Left lobe of liver (tissue), 2 donors: ENCODE measurements around the gene PARVB. TPM values are rescaled to one million over a fixed set of nuclear protein-coding genes. Genes with fewer than 3 reads are reported as not detected.

Source experiments
- ATAC-seq: fragments of 200-7000 bp; cut with Tn5 transposase; one replicate; pipeline ENCODE4 v1.9.1; 2020; ENCODE audit warnings: mild to moderate bottlenecking, moderate library complexity
- DNase-seq: peaks from one replicate; pipeline ENCODE4 v3.0.0-alpha.2; 2020; ENCODE audit warnings: low spot score
- total RNA-seq: library from RNA; stranded (reverse); gene quantifications from one replicate; pipeline ENCODE4 v1.2.1, GENCODE V29; 2021
- donor health status: DM: no; HTN: no; CAD: no; lungs with moderate emphysema.
- donor health status: DM: no; HTN: yes; CAD: no.

PARVB gene
- total RNA-seq, 1 donor from 2014 or later = 14.3 TPM

DNA sequence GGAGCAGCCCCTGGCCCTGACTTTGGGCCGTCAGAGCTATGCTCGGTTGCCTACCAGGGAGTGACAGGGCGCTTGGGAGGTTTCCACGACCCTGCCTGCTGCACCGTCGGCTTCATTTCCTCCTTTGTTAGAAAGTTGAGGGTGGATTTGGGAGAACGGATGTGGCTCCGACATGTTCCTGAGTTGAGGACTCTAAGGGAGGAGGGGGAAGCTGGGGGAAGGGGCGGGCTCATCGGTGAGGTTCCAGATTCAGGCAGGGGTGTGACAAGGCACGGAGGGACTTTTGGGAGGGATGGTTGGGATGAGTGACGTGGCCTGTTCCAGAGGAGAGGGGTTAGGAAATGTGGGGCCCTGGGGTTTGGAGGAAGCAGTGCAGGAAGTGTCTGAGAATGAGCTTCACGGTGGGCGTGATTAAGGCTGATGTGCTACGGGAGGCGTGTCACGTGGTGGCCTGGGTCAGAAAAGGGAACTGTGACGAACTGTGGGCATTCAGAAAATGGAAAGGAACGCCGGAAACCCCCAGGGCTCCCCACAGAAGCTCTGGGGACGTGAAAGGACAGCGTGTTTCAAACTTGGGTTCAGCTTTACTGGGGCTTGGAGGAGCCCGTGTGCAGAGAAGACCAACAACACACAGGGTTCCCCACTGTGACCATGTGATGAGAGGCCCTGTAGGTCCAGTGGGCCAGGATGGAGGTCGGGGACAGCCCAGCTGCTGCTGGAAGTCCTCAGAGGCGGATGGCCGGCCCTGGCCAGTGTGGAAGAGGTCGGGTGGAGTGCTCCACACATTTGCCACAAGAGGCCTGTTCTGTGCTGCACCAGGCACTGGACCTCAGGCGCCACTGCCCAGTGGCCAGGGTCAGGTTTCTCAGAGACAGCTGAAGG lies 2.8 kb downstream of the PARVB start:
- DNase-seq = peak; percentile 67
- peak; percentile 32 for ATAC-seq

DNA sequence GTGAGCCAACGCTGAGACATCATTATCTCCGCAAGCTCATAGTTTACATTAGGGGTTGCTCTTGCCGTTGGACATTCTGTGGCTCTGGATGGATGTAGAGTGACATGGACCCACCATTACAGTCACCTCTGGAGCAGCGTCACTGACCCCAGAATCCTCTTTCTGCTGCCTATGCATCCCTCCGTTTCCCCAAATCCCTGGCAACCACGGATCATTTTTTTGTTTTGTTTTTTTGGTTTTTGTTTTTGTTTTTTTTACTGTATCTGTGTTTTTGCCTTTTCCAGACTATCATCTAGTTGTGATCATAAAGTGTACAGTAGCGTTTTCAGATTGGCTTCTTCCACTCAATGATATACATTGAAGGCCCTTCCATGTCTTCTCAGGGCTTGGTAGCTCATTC lies 4.0 kb downstream of the PARVB start:
- DNase-seq = no peak
- no peak for ATAC-seq

DNA sequence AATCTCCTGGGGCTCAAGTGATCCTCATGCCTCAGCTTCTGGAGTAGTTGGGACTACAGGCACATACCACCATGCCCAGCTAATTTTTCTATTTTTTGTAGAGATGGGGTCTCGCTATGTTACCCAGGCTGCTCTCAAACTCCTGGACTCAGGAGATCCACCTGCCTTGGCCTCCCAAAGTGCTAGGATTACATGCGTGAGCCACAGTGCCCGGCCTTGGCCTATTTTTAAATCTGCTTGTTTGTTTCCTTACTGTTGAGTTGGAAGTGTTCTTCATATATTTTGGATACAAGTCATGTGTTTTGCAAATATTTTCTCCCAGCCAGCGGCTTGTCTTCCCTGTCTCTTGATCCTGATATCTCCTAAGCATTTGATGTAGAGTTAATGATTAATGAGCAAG lies 5.0 kb downstream of the PARVB start:
- DNase-seq (no peak), ATAC-seq (peak; percentile 16)

DNA sequence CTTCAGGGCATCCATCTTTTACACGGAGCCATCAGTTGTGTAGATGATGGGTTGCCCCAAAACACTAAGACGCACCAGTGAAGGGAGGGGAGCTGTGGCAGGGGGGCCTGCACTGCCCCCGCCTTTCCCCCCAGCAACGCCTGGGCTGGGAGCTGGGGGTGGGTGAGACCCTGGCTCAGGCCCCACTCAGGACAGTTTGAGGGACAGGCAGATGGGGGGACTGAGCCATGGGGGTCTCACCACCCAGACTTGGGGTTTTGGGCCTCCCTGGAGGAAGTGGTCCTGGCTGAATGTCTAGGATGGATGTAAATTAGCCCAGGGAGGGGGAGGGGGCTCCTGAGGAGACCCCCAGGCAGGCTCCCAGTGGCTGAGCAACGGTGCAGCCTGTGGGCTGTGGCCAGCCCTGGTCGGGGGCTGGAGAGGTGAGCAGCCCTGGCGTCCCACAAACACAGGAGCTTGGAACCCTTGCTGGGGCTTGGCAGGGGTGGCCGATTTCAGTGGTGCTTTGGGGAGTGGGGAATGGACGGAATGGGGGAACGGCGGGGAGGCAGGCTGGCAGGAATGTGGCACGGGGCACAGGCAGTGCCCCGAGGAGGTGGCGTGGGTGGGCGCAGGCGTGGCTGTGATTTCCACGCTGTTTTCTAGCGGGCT lies 6.1 kb downstream of the PARVB start:
- DNase-seq = no peak
- ATAC-seq = no peak

DNA sequence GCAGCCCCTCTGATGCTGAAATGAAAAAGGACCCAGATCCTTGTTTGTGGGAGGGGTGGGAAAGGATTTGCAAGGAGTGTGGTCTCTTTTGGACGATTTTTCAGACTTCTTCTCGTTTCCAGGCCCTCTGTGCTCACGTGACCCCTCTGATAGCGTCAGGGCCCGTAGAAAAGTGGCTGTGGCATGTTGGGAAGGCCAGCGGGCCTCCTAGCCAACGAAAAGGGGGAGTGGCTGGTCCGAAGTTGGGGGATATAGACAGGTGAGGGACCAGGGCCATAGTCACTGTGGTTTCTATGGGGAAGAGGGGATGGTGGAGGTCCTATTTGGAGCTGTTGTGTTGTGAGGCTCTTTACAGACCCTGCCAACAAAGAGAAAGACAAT lies 6.6 kb downstream of the PARVB start:
- ATAC-seq (no peak), DNase-seq (no peak)

DNA sequence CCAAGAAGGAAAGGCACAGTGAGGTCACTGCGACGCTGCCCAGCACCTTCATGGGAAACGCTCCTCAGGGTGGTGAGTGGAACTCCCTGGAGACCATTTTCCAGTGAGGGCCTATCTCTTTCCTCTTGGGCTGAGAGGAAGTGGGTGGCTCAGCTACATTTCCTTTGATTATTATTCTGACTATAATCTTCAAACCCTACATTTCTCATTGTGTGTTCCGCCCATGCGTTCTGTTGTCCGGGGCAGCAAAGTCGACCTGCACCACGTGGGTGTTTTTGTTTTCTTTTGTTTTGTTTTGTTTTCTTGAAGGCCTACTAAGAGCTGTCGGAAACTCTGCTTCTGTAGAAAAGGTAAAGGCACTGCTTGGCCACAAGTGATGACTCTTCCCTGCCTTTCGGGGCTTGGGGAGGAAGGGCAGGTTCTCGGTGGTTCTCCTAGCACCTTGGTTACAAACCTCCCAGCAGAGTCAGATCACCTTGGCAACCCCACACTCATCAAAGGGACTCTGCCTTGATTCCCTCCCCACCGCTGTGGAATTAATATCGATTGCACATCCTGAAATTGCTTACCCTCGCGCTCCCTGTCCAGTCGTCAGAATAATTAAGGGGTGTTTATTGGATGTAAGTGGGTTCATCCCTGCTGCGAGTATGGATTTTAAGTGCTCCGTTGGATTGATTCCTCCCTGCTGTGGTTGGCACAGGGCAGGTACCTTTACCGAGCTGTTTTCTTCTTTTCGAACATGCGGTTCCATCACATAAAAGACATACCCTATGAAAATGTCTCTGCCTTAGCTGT lies 7.3 kb downstream of the PARVB start:
- ATAC-seq (peak; percentile 23), DNase-seq (no peak)

DNA sequence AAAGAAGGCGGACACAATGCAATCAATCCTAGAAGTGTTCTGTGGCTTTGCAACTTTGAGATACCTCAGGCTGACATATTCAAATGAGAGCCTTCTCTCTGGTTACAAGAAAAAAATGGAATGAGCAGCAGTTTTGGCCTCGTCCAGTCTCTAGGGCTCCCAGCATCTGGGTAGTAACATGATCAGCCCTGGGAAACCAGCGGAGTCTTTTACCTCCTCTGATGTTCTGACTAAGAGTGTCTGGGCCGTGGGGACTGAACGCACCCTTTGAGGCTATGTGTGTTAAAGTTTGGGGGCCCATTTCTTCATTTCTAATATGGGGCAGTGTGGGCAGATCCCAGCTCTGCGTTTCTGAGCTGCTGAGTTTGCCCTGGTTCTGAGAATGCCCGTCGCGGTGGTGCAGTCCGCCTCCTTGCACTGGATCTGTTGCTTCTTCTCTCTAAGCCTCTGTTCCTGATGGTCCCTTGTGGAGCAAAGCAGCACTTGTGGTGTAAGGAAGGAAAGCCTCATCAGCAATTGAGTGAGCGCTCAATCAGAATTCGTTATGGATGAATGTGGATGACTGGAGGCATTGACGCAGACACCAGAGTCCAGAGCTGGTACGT lies 8.1 kb downstream of the PARVB start:
- ATAC-seq = no peak
- DNase-seq = no peak

DNA sequence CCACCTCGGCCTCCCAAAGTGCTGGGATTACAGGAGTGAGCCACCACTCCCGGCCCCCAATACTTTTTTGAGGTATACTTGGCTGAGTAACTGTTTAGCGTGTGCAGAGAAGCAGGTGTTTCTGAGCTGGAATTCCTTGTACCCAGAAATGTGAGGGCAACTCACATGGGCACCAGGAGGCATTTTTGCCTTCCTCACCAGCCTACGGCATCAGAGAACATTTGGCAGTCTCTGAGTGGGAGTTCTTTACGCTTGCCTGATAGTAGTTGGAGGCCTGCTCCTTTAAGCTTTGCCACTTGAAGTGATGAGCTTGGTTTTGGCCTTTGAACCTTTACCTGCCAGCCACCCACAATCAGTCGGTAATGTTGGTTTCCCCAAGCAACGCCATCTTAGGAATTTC lies 9.2 kb downstream of the PARVB start:
- ATAC-seq (no peak), DNase-seq (no peak)

DNA sequence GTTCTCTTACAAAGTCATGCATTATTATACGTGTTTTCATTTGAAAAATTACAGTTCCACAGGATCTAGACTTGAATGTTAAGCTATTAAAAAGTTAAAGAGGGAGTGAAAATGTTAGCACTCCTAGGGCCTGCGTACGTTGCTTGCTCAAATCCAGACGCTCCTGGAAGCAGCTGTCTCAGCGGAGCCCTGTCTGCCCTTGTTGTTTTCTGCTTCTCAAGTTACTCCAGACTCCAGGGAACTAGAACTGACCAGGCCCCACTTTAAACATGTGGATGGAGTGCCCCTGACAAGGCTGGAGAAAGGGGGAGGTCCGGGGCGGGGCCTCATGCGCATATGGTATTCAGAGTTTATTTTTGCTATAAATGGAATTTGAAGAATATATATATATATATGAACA lies 9.6 kb downstream of the PARVB start:
- ATAC-seq (no peak), DNase-seq (no peak)

DNA sequence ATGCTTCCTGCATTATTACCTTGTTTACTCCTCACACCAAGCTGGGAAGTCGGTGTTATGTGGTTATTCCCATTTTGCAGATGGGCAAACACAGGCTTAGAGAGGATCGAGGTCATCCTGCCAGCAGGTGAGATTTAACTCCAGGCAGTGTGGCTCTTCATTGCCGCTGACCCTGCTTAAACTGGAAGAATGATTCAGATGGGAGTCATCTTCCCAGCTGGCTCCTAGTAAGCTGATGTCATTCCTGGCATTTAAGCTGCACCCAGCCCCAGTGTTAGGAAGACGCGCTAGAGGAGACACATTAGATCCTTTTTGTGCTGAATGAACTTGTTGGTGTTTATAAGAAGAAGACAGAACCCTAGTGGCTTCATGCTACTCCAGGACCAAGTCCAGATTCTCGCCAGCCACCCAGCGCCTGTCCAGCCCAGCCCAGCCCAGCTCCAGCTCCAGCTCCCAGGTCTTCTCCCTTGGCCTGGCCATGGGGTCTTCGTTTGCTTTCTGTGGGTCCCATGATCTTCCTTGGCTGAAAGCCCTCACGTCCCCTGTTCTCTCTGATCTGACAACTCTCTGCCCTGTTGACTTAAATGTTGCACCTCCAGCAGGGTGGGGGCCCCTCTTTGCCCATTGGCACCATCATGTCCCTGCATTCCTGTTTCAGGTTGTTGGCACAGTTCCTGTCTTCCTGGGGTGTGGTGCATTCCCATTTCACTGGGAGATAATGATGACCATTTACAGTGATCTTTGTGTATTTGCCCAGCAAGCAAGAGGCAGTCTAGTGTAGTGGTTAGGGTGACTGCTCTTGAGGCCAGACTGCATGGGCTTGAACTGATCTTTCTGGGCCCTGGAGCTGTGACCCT lies 13.6 kb downstream of the PARVB start:
- DNase-seq (no peak), ATAC-seq (no peak)

DNA sequence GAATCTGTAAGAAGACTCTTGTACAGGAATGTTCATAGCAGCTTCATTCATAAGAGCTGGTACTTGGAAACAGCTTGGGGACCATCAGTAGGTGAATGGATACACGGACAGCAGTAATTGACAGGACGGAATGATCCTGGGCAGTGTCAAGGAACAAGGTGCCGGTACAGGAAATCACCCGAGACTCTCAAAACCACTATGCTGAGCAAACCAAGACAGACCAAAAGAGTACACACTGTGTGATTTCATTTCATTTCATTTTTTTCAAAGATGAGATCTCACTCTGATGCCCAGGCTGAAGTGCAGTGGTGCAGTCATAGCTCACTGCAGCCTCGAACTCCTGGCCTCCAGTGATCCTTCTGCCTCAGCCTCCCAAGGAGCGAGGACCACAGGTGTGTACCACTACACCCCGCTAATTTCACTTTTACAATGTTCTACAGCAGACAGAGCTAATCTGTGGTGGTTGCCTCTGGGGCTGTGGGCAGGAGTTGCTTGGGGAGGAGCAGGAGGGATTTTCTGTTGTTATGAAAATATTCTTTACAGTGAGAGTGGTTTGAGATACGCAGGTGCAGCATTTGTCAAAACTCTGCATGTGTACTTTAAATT lies 15.6 kb downstream of the PARVB start:
- no peak for DNase-seq
- no peak for ATAC-seq

GRCh38 chr22:44042249-44043218 lies 18.4 kb downstream of the PARVB start:
- ATAC-seq (no peak), DNase-seq (no peak)

GRCh38 chr22:44045145-44045544 lies 21.0 kb downstream of the PARVB start:
- ATAC-seq = no peak
- no peak for DNase-seq

GRCh38 chr22:44046485-44047141 lies 22.5 kb downstream of the PARVB start:
- no peak for ATAC-seq
- no peak for DNase-seq

GRCh38 chr22:44047891-44048301 lies 23.8 kb downstream of the PARVB start:
- no peak for ATAC-seq
- no peak for DNase-seq

GRCh38 chr22:44049486-44050231 lies 25.6 kb downstream of the PARVB start:
- DNase-seq = no peak
- no peak for ATAC-seq

DNA sequence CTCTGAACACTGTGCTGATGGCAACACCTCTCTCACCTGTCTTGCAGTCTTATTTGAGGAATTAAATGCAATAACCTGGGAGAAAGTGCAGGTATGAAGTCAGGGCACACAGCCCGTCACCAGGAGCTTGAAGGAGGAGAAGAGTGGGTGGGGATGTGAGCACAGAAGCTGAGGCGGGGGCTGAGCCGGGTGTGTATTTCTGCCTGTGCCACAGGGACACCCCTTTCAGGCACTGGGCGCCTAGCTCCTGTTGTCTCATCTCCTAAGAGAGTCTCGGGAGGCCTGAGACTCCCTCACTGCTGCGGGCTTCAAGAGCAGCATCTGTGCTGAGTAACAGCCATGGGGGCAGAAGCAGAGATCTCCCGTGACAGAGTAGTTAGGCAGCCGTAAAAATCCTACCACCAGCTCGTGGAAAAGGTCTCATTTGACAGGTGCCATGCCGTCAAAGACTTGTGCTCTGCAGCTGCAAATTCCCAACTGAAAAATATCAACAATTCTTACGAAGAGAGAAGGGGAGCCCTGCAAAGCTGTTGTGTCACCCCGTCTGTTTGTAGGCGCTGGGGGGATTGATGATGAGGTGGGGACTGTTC lies 26.8 kb downstream of the PARVB start:
- no peak for ATAC-seq
- no peak for DNase-seq
